ENCODE measurements around the gene NOL4L. TPM values are rescaled to one million over a fixed set of nuclear protein-coding genes. Genes with fewer than 3 reads are reported as not detected.

NOL4L gene
- polyA plus RNA-seq, 1 donor (not counting 4 experiments of a cell fraction or from before 2014, with no cell fraction given): 1.0 TPM

DNA sequence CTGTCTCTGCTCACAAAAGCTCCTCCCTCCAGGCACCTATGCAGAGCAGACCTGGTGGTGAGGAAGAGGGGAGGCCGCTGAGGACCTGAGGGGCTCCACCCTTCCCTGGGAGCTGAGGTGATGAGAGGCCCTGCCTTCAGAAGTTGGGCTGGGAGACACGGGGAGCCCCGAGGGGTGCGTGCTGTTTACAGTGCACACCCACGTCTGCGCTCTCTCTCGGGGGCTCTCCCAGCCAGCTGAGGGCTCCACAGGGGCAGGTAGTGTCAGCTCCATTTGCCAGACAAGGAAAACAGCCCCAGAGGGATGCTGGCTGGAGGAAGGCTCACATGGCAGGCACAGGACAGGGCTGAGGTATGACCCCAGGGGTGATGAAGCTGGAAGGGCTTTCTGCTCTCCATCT, 13.5 kb upstream of the NOL4L start:
- H3K4me1 ChIP-seq (ENCODE audit: control insufficient read depth, extremely low read depth, insufficient read depth, low read length): no peaks in the 10 kb centered on the region
- no peak for DNase-seq (ENCODE audit: low read depth, low spot score)
- no peak overlapping the region for H2AFZ ChIP-seq (ENCODE audit: control insufficient read depth, low read length)
- H3K4me3 ChIP-seq (ENCODE audit: control insufficient read depth in 2 of 3, extremely low read depth in 1 of 3, insufficient read depth in 2 of 3, low read depth in 1 of 3, low read length in 3 of 3): no peak overlapping the region
- no peak overlapping the region for H3K4me2 ChIP-seq (ENCODE audit: control insufficient read depth, extremely low read depth, insufficient read depth, low read depth, low read length)
- H3K79me2 ChIP-seq (ENCODE audit: control insufficient read depth, insufficient read depth, low read length): no peaks in the 10 kb centered on the region
- no peak overlapping the region for H3K27ac ChIP-seq (ENCODE audit: control insufficient read depth, insufficient read depth, low read length)
- H4K20me1 ChIP-seq (ENCODE audit: control insufficient read depth, extremely low read depth, insufficient read depth, low read length): no peaks in the 10 kb centered on the region
- H3K9me1 ChIP-seq (ENCODE audit: control insufficient read depth, extremely low read depth, insufficient read depth, low read length): no peaks in the 10 kb centered on the region
- H3K27me3 ChIP-seq (ENCODE audit: control insufficient read depth, extremely low read depth, insufficient read depth, low read length): peaks cover 4% of the 10 kb centered on the region
- no peak overlapping the region for H3K9ac ChIP-seq (ENCODE audit: control insufficient read depth, extremely low read depth, insufficient read depth, low read length)
- dilution Hi-C loops (cut with MboI; ENCODE audit: extremely low pct_ligation_motif_present, low sequenced_read_pairs): no loop called here
- no peak for FAIRE-seq
- H3K36me3 ChIP-seq (ENCODE audit: control insufficient read depth in 2 of 2, extremely low read depth in 1 of 2, insufficient read depth in 2 of 2, low read length in 2 of 2): no peaks in the 10 kb centered on the region
- H3K9me3 ChIP-seq (ENCODE audit: control insufficient read depth, low read depth, low read length): no peaks in the 10 kb centered on the region
- no peak for TF ChIP-seq EZH2 (IDR thresholded peaks at IDR 0.05; ENCODE audit: low read length)
- TF ChIP-seq, protein P1, sequence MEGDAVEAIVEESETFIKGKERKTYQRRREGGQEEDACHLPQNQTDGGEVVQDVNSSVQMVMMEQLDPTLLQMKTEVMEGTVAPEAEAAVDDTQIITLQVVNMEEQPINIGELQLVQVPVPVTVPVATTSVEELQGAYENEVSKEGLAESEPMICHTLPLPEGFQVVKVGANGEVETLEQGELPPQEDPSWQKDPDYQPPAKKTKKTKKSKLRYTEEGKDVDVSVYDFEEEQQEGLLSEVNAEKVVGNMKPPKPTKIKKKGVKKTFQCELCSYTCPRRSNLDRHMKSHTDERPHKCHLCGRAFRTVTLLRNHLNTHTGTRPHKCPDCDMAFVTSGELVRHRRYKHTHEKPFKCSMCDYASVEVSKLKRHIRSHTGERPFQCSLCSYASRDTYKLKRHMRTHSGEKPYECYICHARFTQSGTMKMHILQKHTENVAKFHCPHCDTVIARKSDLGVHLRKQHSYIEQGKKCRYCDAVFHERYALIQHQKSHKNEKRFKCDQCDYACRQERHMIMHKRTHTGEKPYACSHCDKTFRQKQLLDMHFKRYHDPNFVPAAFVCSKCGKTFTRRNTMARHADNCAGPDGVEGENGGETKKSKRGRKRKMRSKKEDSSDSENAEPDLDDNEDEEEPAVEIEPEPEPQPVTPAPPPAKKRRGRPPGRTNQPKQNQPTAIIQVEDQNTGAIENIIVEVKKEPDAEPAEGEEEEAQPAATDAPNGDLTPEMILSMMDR (optimal IDR thresholded peaks at IDR 0.05 in 1 of 3, IDR thresholded peaks at IDR 0.05 in 1 of 3, conservative IDR thresholded peaks at IDR 0.05 in 1 of 3; ENCODE audit: extremely low read depth in 1 of 3, insufficient read depth in 2 of 3, low read length in 3 of 3): no peak

DNA sequence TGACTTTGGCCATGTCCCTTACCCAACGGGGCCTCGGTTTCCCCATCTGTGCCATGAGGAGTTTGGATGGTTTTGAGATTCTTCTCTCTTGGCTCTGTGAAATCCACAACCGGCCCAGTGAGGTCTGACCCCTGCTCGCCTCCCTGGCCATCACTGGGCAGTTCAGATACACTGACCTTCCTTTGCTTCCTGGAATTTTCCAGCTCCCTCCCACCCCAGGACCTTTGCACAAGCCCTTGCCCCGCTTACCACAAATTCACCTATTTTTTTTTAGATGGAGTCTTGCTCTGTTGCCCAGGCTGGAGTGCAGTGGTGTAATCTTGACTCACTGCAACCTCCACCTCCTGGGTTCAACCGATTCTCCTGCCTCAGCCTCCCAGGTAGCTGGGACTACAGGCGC, 12.6 kb upstream of the NOL4L start:
- Histone ChIP-seq H3K4me2 (ENCODE audit: control insufficient read depth, extremely low read depth, insufficient read depth, low read depth, low read length) (no peak overlapping the region), H4K20me1 (ENCODE audit: control insufficient read depth, extremely low read depth, insufficient read depth, low read length) (no peaks in the 10 kb centered on the region), H3K27me3 (ENCODE audit: control insufficient read depth, extremely low read depth, insufficient read depth, low read length) (peaks cover 4% of the 10 kb centered on the region), H3K27ac (ENCODE audit: control insufficient read depth, insufficient read depth, low read length) (no peak overlapping the region), H3K36me3 (ENCODE audit: control insufficient read depth in 2 of 2, extremely low read depth in 1 of 2, insufficient read depth in 2 of 2, low read length in 2 of 2) (no peaks in the 10 kb centered on the region), H2AFZ (ENCODE audit: control insufficient read depth, low read length) (no peak overlapping the region), H3K4me3 (ENCODE audit: control insufficient read depth in 2 of 3, extremely low read depth in 1 of 3, insufficient read depth in 2 of 3, low read depth in 1 of 3, low read length in 3 of 3) (no peak overlapping the region), H3K9me3 (ENCODE audit: control insufficient read depth, low read depth, low read length) (no peaks in the 10 kb centered on the region), H3K79me2 (ENCODE audit: control insufficient read depth, insufficient read depth, low read length) (no peaks in the 10 kb centered on the region), H3K9ac (ENCODE audit: control insufficient read depth, extremely low read depth, insufficient read depth, low read length) (no peak overlapping the region), H3K4me1 (ENCODE audit: control insufficient read depth, extremely low read depth, insufficient read depth, low read length) (no peaks in the 10 kb centered on the region), H3K9me1 (ENCODE audit: control insufficient read depth, extremely low read depth, insufficient read depth, low read length) (no peaks in the 10 kb centered on the region)
- DNase-seq (ENCODE audit: low read depth, low spot score) (no peak), FAIRE-seq (no peak)
- TF ChIP-seq, protein P1 (optimal IDR thresholded peaks at IDR 0.05 in 1 of 3, IDR thresholded peaks at IDR 0.05 in 1 of 3, conservative IDR thresholded peaks at IDR 0.05 in 1 of 3; ENCODE audit: extremely low read depth in 1 of 3, insufficient read depth in 2 of 3, low read length in 3 of 3): no peak
- TF ChIP-seq EZH2 (IDR thresholded peaks at IDR 0.05; ENCODE audit: low read length): no peak
- dilution Hi-C loops (cut with MboI; ENCODE audit: extremely low pct_ligation_motif_present, low sequenced_read_pairs): no loop called here

Data from keratinocyte (primary cell).